ENCODE data around the gene RAB11FIP4.

Gene RAB11FIP4

DNA sequence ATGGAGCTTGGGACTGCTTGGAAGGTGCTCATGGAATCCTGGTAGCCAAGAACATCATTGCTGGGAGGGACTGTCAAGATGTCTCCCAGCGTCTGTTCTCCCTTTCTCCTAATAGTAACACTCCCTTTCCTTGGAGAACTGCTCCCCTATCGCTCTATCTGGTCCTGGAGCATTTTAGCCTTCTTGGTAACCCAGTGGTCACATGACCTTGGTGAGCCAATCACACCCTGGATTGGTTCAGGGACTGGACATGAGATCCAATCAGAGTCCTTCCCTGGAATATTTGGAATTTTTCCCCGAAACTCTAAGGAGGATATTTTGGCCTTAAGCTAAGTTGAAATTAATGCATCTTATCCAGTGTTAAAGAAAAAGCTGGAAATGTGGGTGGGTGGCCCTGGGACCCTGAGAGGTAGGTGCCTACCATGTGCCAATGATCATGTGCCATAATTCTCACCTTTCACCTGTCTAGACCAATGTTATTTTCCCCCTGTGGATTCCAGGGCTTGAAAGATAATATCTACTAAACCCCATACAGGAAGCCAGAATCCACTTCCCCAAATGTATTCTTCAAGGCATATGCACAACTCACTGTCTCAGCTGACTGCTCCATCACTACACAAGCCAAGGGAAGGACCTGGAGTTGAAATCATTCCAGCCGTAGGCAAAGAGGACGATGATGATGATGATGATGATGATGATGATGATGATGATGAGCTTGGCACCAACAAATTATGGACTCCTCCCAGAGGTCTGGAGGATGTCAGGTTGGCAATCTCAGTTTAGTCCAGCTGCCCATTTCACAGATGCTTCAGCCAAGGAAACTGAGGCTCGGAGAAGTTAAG lies 193.2 kb downstream of the RAB11FIP4 start:
- DNase-seq (ENCODE audit: low read depth in 2 of 2, low spot score in 1 of 2) = no peak

GRCh38 chr17:31585280-31585630 lies 193.8 kb downstream of the RAB11FIP4 start:
- no peak for DNase-seq (ENCODE audit: low read depth in 2 of 2, low spot score in 1 of 2)

- DNase-seq (ENCODE audit: low read depth in 2 of 2, low spot score in 1 of 2) = no peak
These were observed 195.5 kb downstream of the RAB11FIP4 start for GRCh38 chr17:31586946-31587345.

GRCh38 chr17:31587462-31587861 lies 196.0 kb downstream of the RAB11FIP4 start:
- no peak for DNase-seq (ENCODE audit: low read depth in 2 of 2, low spot score in 1 of 2)
